ENCODE data around the gene SNX30. TPM values are rescaled to one million over a fixed set of nuclear protein-coding genes. Genes with fewer than 3 reads are reported as not detected.
A peak's percentile ranks its signal among the peaks of the same experiment; 100 is the strongest.

The SNX30 gene
- total RNA-seq, 4 donors from 2014 or later: 12.8 to 16.1 (median 14.4) TPM

GRCh38 chr9:112744177-112744576 is 6.4 kb upstream of the SNX30 start:
- H3K4me3 ChIP-seq: no peak overlapping the region
- no peaks in the 10 kb centered on the region for H3K4me1 ChIP-seq
- no peak overlapping the region for H3K27ac ChIP-seq
- no peaks in the 10 kb centered on the region for H3K36me3 ChIP-seq
- WGBS: 67% methylated on average over 4 of the region's 4 CpGs
- no peak for DNase-seq (ENCODE audit: low spot score in 2 of 2)
- no peaks in the 10 kb centered on the region for H3K9me3 ChIP-seq
- no peak for TF ChIP-seq POLR2A (IDR thresholded peaks at IDR 0.05)
- no peaks in the 10 kb centered on the region for H3K27me3 ChIP-seq

- H3K27ac ChIP-seq: no peak overlapping the region
- 82% methylated on average over 7 of the region's 7 CpGs for WGBS
- H3K27me3 ChIP-seq: no peaks in the 10 kb centered on the region
- peaks cover 20% of the 10 kb centered on the region for H3K4me1 ChIP-seq
- no peaks in the 10 kb centered on the region for H3K36me3 ChIP-seq
- no peak for DNase-seq (ENCODE audit: low spot score in 2 of 2)
- no peak overlapping the region for H3K4me3 ChIP-seq
- no peaks in the 10 kb centered on the region for H3K9me3 ChIP-seq
- TF ChIP-seq EP300 (IDR thresholded peaks at IDR 0.05) (no peak), POLR2AphosphoS5 (IDR thresholded peaks at IDR 0.05) (no peak)
Observed at GRCh38 chr9:112747094-112747493, 3.5 kb upstream of the SNX30 start.

- TF ChIP-seq EP300 (IDR thresholded peaks at IDR 0.05) (no peak), POLR2A (IDR thresholded peaks at IDR 0.05) (no peak), CTCF (IDR thresholded peaks at IDR 0.05) (no peak), POLR2AphosphoS5 (IDR thresholded peaks at IDR 0.05) (no peak)
- no peaks in the 10 kb centered on the region for H3K36me3 ChIP-seq
- no peaks in the 10 kb centered on the region for H3K27me3 ChIP-seq
- peak overlapping the region; percentile 67 for H3K27ac ChIP-seq
- peak overlapping the region; percentile 62 for H3K4me3 ChIP-seq
- 0% methylated on average over 11 of the region's 50 CpGs for WGBS
- peaks cover 53% of the 10 kb centered on the region for H3K4me1 ChIP-seq
- no peak for DNase-seq (ENCODE audit: low spot score in 2 of 2)
- no peaks in the 10 kb centered on the region for H3K9me3 ChIP-seq
Observed at GRCh38 chr9:112750764-112751055, 150 bp downstream of the SNX30 start.

- peak; percentile 74 to 84 for DNase-seq (ENCODE audit: low spot score in 2 of 2)
- Histone ChIP-seq H3K27ac (peak overlapping the region; percentile 67), H3K4me3 (peak overlapping the region; percentile 62), H3K27me3 (no peaks in the 10 kb centered on the region), H3K36me3 (no peaks in the 10 kb centered on the region), H3K4me1 (peaks cover 54% of the 10 kb centered on the region), H3K9me3 (no peaks in the 10 kb centered on the region)
- 2% methylated on average over 6 of the region's 49 CpGs for WGBS
- TF ChIP-seq POLR2A (IDR thresholded peaks at IDR 0.05): no peak
- no peak for TF ChIP-seq POLR2AphosphoS5 (IDR thresholded peaks at IDR 0.05)
- no peak for TF ChIP-seq CTCF (IDR thresholded peaks at IDR 0.05)
- no peak for TF ChIP-seq EP300 (IDR thresholded peaks at IDR 0.05)
Observed at GRCh38 chr9:112751056-112751795, 666 bp downstream of the SNX30 start.

- no peak overlapping the region for H3K27ac ChIP-seq
- peaks cover 63% of the 10 kb centered on the region for H3K4me1 ChIP-seq
- no peaks in the 10 kb centered on the region for H3K9me3 ChIP-seq
- no peaks in the 10 kb centered on the region for H3K27me3 ChIP-seq
- H3K36me3 ChIP-seq: no peaks in the 10 kb centered on the region
- TF ChIP-seq EP300 (IDR thresholded peaks at IDR 0.05): no peak
- TF ChIP-seq POLR2A (IDR thresholded peaks at IDR 0.05): no peak
- TF ChIP-seq POLR2AphosphoS5 (IDR thresholded peaks at IDR 0.05): no peak
- TF ChIP-seq CTCF (IDR thresholded peaks at IDR 0.05): no peak
- no peak for DNase-seq (ENCODE audit: low spot score in 2 of 2)
- H3K4me3 ChIP-seq: no peak overlapping the region
- WGBS: 79% methylated on average over 6 of the region's 6 CpGs
Observed at GRCh38 chr9:112752334-112753125, 2.0 kb downstream of the SNX30 start.

GRCh38 chr9:112753725-112754124 is 3.2 kb downstream of the SNX30 start:
- H3K4me1 ChIP-seq: peaks cover 63% of the 10 kb centered on the region
- H3K4me3 ChIP-seq: no peak overlapping the region
- DNase-seq (ENCODE audit: low spot score in 2 of 2): no peak
- no peaks in the 10 kb centered on the region for H3K9me3 ChIP-seq
- WGBS: 74% methylated on average over 2 of the region's 2 CpGs
- no peaks in the 10 kb centered on the region for H3K27me3 ChIP-seq
- H3K27ac ChIP-seq: no peak overlapping the region
- H3K36me3 ChIP-seq: no peaks in the 10 kb centered on the region
- TF ChIP-seq EP300 (IDR thresholded peaks at IDR 0.05) (no peak), CTCF (IDR thresholded peaks at IDR 0.05) (no peak), POLR2A (IDR thresholded peaks at IDR 0.05) (no peak), POLR2AphosphoS5 (IDR thresholded peaks at IDR 0.05) (no peak)
